GM18907 (cell line): Measurements from ENCODE around the gene TTLL13.

Experiments used
- ATAC-seq: cut with Tn5 transposase; IDR thresholded peaks from one replicate; pipeline ENCODE4 v1.9.1; 2021; ENCODE audit warnings: mild to moderate bottlenecking, moderate library complexity; ENCODE audit not compliant: unreplicated experiment

Gene TTLL13

GRCh38 chr15:90249203-90249863 is at the start of gene TTLL13:
Gene TTLL13 (plus strand): TSS chr15:90249556. CDS start chr15:90250631, 1,075 bp downstream.
- ATAC-seq, result no peak

- peak; percentile 27 for ATAC-seq
Observed at GRCh38 chr15:90200534-90201129, 48.7 kb upstream of the TTLL13 start.

GRCh38 chr15:90201130-90201943 is 48.0 kb upstream of the TTLL13 start, which contains the start of gene SEMA4B:
Gene SEMA4B (plus strand): TSS chr15:90201330. CDS start chr15:90201579, 249 bp downstream.
- peak; percentile 85 for ATAC-seq

- no peak for ATAC-seq
Observed at GRCh38 chr15:90201944-90202375, 47.4 kb upstream of the TTLL13 start.

GRCh38 chr15:90202929-90203328 is 46.4 kb upstream of the TTLL13 start:
- no peak for ATAC-seq

- ATAC-seq, result no peak
Observed at GRCh38 chr15:90203473-90203872, 45.9 kb upstream of the TTLL13 start.

GRCh38 chr15:90203922-90204321 is 45.4 kb upstream of the TTLL13 start:
- ATAC-seq, result no peak

- ATAC-seq, result no peak
Observed at GRCh38 chr15:90205050-90205848, 44.1 kb upstream of the TTLL13 start.

GRCh38 chr15:90205886-90206285 is 43.5 kb upstream of the TTLL13 start:
- ATAC-seq, result no peak

GRCh38 chr15:90207252-90207651 is 42.1 kb upstream of the TTLL13 start:
- no peak for ATAC-seq

- ATAC-seq, result no peak
Observed at GRCh38 chr15:90208356-90208755, 41.0 kb upstream of the TTLL13 start.

- no peak for ATAC-seq
Observed at GRCh38 chr15:90209591-90209990, 39.8 kb upstream of the TTLL13 start.

GRCh38 chr15:90210593-90210992 is 38.8 kb upstream of the TTLL13 start:
- no peak for ATAC-seq

- ATAC-seq, result no peak
Observed at GRCh38 chr15:90211009-90211408, 38.3 kb upstream of the TTLL13 start.

GRCh38 chr15:90211440-90212143 is 37.8 kb upstream of the TTLL13 start:
- no peak for ATAC-seq

GRCh38 chr15:90212221-90213098 is 36.9 kb upstream of the TTLL13 start:
- no peak for ATAC-seq

- no peak for ATAC-seq
Observed at GRCh38 chr15:90213122-90213817, 36.1 kb upstream of the TTLL13 start.

GRCh38 chr15:90213818-90214204 is 35.5 kb upstream of the TTLL13 start:
- ATAC-seq, result no peak
